HG02763 (cell line): ENCODE data around the gene PERM1.
"Not testable (repeated sequence)": the region's sequence is repeated elsewhere in the genome, so short reads cannot be mapped to it uniquely, and the experiment has no call there.

Experiments
- ATAC-seq: cut with Tn5 transposase; IDR thresholded peaks from one replicate; pipeline ENCODE4 v1.9.1; 2021; ENCODE audit warnings: mild to moderate bottlenecking, moderate library complexity; ENCODE audit not compliant: unreplicated experiment

Gene PERM1

DNA sequence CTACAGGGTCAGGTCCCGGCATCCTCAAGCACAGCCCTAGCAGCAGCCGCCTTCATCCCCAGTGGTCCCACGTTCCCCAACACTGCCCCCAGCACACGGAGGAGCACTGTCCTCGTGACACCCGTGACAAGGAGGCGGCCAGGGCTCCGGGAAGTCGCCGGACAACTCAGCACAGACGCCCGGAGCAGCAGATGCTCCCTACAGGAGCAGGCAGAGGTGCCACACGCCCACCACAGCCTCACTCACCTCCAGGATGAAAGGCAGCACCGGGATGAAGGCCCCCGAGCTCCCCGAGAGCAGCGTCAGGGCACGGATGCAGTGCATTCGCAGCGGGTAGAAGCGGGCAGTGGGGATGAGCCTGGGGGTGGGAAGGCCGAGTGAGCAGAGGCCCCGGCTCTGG, 31.0 kb downstream of the PERM1 start:
- no peak for ATAC-seq

DNA sequence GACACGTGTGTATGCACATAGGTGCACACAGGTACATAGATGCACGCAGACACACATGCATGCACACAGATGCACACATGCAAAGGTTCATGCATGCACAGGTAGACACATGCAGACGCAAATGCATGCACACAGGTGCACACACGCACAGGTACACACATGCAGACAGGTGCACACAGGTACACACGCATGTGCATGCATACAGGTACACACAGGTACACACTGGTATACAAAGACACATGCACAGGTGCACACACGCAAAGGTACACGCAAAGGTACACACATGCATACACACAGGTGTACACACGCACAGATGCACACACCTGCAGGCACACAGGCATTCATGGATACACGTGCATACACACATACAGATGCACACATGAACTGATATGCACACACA, 31.6 kb downstream of the PERM1 start:
- ATAC-seq: no peak

DNA sequence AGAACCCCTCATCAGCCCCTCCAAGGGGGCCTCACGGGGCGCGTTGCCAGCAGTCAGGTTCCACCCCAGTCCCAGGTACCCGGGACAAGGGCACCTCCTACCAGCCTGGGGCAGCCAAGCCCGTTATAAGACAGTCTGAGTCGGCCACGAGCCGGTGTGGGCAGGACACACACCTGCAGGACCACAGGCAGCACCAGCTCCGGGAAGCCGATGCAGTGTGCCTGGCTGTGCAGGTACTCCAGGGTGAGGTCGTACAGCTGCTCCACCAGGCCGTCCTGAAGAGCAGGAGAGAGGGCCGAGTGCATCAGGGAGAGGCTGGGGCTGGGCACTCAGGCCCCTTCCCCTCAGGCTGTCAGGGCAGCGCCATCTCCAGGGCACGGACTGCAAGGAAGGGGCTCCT, 33.9 kb downstream of the PERM1 start:
- ATAC-seq: no peak

DNA sequence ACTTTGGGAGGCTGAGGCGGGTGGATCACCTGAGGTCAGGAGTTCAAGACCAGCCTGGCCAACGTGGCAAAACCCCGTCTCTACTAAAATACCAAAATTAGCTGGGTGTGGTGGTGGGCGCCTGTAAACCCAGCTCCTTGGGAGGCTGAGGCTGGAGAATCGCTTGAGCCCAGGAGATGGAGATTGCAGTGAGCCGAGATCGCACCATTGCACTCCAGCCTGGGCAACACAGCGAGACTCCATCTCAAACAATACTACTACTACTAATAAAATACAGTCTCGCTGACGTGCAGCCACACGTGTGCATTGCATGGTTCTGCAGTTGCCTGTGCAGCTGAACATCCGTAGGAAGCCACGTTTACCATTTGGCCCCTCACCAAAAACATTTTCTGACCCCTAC, 35.1 kb downstream of the PERM1 start:
- ATAC-seq: not testable (repeated sequence)

DNA sequence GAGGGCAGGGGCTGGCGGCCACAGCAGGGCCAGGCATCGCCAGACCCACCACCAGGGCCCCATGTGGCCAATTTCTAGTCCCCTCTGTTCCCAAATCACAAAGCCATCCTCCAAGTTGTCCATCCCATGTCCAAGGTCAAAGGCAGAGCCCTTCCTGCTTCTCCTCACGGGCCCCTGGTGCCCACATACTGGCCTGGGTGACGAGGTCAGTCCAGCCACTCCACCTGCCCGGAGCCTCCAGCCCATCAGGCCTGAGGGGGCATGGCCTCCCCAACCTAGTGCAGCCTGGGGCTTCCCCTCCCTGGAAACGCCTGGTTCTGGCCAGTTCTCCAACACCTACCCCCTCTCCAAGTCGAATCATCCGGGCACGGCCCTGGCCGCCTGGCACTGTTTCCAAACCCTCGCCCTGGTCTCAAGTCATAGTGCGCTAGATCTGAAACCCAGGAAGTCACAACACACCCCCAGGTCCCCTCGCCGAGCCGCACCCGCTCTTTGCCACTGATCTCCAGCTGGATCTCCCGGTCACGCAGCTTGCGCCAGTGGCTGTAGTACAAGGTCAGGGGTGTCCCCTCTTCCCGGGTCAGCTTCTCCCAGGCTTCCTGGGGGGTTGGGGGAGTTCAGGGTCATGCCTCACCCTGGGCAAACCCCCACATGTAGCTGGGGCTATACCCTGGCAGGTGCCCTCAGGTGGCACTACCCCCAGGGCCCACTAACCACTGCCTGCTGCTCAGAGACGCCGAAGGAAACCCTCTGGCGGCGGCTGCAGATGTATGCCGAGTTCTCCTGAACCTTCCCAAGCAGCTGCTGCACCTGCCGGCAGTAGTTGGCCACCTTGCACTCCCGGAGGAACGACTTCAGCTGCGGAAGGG, 36.0 kb downstream of the PERM1 start:
- no peak for ATAC-seq

DNA sequence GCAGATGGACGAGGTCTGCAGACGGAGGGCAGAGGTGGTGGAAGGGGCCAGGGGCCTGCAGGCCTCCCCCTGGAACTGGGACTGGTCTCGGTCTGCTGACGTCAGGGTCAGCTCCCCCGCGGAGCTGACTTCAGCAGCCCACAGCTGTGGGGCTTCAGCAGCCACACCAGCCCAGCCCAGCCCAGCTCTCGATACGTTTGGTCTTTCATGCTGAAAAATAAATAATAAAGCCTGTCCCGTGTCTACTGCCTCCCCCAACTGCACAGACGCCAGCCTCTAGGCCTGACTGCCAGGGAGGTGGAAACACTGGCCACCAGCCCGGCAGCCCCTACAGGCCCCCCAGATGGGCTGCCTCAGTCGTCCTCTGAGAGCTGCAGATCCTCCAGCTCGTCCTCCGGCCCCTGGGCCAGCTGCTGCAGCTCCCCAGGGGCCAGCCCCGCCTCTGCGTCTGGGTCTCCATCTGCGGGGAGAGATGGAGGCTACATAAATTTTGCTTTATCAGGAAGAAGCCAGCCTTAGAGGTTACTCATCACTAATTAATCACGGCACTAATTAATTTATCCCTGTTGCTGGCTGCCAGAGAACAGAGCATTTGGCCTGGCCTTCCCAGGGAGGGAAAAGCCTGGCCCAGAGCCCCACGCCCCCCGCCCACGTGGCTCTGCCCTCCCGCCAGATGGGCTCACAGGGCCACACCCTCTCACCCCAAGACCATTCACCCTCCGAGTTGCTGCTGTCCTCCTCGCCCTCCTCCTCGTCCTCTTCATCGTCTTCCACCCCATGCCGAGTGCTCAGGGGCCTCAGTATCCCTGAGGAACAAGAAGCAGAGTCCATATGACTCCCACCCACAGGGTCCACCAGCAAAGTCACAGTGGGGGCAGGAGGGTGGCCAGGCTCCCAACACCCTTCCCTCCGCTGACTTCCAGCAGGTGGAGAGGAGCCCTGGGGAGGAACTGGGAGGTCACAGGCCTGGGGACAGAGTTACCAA, 37.3 kb downstream of the PERM1 start:
- ATAC-seq: no peak

DNA sequence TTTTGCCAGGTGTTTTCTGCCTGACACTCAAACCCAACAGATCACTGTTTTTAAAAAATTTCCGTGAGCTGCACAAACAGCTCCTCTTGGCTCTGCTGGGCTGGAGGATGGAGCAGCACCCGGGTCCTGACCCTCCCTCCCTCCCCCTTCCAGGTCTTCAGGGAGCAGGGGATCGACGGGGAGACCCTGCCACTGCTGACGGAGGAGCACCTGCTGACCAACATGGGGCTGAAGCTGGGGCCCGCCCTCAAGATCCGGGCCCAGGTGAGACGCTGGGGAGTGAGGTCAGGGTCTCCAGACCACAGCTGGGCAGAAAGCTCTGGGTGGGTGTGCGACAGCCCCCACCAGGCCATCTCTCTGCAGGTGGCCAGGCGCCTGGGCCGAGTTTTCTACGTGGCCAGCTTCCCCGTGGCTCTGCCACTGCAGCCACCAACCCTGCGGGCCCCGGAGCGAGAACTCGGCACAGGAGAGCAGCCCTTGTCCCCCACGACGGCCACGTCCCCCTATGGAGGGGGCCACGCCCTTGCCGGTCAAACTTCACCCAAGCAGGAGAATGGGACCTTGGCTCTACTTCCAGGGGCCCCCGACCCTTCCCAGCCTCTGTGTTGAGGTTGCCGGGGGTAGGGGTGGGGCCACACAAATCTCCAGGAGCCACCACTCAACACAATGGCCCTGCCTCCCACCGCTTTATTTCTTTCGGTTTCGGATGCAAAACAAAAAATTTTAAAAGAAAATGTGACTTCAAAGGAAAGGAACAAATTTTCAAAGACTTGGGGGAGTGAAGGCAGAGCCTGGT, 38.1 kb downstream of the PERM1 start:
- no peak for ATAC-seq

DNA sequence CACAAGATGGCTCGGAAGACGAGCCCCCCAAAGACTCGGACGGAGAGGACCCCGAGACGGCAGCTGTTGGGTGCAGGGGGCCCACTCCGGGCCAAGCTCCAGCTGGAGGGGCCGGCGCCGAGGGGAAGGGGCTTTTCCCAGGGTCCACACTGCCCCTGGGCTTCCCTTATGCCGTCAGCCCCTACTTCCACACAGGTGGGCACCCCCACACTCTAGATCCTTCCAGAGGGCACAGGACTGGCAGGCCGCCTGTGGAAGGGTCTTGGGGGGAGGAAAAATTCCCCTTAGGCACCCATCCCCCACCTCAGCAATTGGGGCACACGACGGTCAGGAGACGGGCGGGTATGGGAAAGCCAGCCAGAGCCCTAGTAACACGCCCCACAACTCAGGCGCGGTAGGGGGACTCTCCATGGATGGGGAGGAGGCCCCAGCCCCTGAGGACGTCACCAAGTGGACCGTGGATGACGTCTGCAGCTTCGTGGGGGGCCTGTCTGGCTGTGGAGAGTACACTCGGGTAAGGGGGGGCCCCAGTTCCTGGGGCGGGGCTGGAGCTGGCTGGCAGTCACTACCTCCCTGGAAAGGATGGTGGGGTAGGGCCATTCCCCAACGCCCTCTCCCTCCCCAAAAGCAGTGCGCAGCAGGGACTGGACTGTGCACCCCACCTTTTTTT, 38.9 kb downstream of the PERM1 start:
- ATAC-seq: no peak

DNA sequence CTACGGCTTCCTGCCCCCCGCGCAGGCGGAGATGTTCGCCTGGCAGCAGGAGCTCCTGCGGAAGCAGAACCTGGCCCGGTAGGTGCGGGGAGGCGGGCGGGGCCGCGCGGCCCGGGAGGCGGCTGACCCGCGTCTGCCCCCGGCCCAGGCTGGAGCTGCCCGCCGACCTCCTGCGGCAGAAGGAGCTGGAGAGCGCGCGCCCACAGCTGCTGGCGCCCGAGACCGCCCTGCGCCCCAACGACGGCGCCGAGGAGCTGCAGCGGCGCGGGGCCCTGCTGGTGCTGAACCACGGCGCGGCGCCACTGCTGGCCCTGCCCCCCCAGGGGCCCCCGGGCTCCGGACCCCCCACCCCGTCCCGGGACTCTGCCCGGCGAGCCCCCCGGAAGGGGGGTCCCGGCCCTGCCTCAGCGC, 39.5 kb downstream of the PERM1 start:
- no peak for ATAC-seq

DNA sequence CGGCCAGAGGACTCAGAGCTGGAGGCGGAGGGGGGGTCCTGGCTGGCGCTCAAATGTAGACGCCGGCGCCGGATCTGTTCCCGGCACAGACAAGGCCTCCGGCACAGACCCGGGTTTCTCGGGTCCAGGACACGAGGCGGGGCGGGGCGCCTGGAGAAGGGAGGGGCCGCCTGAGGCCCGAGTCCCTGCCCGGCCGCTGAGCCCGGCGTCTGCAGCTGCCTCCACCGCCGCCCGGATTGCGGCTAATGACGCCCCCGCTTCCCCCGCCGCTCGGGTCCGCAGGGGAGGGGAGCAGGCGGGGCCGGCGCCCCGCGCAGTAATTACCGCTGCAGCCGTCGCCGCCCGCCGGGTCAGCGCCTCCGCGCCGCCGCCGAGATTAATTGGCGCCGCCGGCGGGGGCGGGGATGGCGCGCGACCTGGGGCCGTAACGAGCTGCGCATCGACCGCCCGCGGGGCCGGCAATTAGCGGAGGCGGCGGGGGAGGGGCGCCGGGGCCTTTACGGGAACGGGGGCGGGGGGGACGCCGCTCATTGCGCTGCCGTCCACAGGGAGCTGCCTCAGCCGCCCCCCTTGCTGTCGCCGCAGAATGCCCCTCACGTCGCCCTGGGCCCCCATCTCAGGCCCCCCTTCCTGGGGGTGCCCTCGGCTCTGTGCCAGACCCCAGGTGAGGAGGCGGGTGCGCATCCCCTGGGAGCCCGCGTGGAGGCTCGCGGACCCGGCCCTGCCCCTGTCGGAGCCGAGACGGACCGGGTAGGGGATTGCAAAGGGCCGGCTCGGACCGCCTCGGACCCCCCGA, 40.1 kb downstream of the PERM1 start:
- no peak for ATAC-seq

DNA sequence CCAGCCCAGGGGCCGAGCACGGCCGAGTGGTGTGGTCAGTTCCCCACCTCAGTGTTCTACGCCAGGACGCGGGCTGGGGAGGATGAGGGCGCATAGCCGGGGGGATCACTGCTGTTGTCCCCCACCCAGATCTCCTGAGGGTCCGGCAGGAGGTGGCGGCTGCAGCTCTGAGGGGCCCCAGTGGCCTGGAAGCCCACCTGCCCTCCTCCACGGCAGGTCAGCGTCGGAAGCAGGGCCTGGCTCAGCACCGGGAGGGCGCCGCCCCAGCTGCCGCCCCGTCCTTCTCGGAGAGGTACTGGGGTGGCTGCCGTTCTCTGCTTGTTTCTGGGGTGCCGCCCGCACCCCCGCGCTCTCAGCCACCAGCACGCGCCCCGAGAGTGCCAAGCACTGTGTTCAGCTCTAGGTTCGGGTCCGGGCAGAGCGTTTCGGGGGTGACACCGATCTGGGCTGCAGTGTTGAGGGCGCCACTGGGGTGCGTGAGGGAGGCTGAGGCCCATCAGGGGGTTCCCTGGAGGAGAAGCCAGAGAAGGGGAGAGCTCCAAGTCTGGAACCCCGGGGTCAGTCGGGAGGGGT, 40.8 kb downstream of the PERM1 start:
- no peak for ATAC-seq

DNA sequence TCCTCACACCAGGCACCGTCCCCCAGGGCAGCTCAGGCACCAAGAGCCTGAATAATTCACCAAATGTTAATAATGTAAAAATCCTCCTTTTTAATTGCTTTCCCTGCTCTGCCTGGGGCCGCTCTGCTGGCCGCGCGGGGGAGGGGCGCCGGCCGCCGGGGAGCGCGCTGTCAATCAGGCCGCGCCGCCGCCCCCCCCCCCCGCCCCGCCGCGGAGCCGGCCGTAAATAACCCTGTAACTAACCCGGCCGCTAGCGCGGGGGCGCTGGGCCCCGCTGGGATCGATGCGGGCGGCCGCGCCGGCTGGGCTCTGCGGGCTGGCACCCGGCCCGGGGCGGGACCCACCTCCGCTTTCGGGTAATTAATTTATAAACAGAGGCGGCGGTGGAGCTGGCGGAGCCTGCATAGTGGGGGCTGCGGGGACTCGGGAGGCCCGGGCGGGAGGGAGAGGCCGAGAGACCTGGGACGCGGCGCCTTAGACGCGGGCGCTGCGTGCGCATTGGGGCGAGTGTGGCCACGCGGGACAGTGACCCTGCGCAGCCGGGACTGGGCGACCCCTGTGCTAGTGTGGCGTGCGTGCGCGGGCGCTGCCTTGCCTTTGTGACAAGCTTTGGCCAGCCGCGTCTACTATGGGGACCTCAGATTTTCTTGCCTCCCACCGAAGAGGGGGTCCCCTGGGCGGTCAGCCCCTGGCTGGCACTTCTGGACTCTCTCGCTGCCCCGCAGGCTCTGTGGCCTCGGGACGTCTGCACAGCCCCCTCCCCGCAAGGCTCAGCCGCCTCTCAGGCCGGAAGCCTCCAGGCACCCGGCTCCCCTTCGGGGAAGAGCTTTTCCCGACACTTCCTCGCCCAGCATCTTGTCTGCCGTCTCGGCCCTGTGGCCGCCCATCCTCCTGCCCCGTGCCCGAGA, 41.5 kb downstream of the PERM1 start:
- ATAC-seq: no peak

DNA sequence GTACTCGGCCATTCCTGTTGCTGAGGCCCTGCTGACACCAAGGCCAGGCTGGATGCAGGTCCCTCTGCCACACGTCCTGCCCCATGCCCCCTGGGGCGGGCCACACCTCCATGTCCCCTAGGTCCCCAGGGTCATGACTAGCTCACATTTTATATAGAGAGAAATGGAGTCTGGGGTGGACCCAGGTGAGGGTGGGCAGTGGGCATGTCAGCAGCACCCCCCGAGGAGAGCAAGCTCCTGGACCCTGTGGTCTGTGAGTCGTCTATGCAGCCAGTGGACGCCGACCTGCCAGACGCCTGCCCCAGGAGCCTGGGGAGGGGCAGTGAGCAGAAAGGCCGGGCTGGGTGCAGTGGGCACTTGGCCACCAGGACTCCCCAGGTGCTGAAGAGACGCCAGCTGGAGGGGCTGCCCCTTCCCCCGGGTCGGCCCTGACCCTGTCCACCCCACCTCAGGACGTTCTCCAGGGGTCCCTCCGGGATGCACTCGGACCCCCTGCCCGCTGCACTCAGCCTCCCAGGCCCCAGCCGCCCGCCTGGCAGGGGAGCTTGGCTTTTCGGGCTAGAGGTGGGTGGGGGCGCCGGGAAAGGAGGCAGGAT, 42.3 kb downstream of the PERM1 start:
- no peak for ATAC-seq

DNA sequence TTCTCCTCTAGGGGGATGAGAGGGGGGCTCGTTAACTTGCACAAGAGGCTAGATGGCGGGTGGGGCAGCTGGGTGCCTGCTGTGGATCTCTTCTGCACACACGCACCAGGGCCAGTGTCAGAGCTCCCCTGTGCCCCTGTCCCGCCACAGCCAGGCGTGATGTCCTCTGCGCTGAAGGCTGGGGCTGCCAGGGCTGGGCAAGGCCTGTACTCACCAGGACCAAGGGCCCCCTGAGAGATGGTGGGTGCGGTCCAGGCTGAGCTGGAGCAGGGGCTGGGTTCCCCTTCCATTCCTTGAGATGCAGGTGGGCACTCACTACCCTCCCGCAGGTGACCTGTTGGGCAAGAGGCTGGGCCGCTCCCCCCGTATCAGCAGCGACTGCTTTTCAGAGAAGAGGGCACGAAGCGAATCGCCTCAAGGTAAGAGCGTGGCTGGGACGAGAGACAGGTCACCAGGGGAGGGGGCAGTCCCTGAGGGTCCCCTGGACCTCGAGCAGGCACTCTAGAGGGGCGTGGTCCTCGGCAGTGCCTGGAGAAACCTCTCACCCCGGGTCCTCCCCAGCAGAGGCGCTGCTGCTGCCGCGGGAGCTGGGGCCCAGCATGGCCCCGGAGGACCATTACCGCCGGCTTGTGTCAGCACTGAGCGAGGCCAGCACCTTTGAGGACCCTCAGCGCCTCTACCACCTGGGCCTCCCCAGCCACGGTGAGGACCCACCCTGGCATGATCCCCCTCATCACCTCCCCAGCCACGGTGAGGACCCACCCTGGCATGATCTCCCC, 43.0 kb downstream of the PERM1 start:
- no peak for ATAC-seq

DNA sequence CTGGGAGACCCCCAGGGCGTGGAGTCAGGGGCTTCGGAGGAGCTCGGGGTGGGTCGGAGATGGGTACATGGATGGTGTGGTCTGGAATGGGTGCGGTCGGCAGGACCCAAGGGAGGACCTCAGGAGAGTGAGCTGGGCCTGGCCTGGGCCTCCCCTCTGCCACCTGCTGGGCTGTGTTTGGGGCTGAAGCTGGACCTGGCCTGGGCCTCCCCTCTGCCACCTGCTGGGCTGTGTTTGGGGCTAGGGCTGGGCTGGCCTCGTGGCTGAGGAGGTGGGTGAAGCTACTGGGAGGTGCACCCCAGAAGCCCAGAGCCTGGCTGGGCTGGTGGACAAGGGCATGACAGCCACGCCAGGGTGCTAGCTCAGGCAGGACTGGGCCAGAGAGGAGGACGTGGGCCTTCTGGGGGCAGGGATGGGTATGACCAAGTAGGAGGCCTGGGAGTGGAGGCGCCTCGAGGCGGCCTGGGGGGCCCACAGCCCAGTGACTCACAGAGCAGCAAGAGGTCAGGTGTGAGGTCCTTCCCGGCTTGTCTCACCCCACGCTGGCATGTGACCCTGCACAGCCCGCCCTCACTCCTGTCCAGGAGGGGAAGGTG, 43.7 kb downstream of the PERM1 start:
- ATAC-seq: no peak

DNA sequence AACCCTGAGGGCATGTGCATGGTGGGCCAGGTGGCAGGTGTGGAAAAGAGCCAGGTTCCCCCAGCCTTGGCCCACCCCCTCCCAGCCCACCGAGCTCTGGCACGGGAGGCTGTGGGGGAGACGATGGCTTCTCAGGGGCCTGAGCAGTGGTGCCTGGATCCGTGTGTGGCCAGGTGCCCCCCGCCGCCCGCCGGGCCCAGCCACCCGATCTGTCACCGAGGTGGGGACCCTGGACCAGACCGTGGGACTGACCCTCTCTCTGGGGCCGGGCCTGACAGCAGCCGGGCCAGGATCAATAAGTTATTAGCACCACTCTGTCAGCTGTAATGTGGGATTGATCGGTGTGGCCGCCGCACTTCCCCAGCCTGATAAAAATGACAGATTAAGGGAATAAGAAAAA, 44.4 kb downstream of the PERM1 start:
- ATAC-seq: no peak
